GM21515 (cell line): ENCODE results near the gene PRKCD.

Source experiments
- ATAC-seq: cut with Tn5 transposase; IDR thresholded peaks from one replicate; pipeline ENCODE4 v1.9.1; 2021; ENCODE audit not compliant: unreplicated experiment

PRKCD gene

GRCh38 chr3:53154881-53155285 lies 6.1 kb upstream of the PRKCD start:
- no peak for ATAC-seq

GRCh38 chr3:53155760-53156159 lies 5.2 kb upstream of the PRKCD start:
- ATAC-seq = no peak

- ATAC-seq = no peak
Observed at GRCh38 chr3:53156368-53156834, 4.6 kb upstream of the PRKCD start.

- ATAC-seq = no peak
Observed at GRCh38 chr3:53157974-53158580, 2.9 kb upstream of the PRKCD start.

DNA sequence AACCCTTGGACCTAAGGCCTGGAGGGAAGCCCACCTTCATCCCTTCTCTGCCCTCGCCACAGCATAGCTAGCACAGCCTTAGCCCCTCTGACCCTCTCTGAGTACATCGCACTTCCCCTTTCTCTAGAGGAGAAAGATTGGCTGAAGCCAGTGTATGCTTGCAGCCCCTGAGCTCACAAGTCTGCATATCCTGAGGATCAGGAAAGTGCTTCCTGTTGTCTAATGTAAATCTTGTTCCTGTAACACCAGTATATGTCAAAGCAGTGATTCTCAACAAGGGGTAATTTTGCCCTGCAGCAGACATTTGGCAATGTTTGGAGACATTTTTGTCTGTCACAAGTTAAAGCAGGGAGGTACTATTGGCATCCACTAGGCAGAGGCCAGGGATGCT lies 2.2 kb upstream of the PRKCD start:
- no peak for ATAC-seq

DNA sequence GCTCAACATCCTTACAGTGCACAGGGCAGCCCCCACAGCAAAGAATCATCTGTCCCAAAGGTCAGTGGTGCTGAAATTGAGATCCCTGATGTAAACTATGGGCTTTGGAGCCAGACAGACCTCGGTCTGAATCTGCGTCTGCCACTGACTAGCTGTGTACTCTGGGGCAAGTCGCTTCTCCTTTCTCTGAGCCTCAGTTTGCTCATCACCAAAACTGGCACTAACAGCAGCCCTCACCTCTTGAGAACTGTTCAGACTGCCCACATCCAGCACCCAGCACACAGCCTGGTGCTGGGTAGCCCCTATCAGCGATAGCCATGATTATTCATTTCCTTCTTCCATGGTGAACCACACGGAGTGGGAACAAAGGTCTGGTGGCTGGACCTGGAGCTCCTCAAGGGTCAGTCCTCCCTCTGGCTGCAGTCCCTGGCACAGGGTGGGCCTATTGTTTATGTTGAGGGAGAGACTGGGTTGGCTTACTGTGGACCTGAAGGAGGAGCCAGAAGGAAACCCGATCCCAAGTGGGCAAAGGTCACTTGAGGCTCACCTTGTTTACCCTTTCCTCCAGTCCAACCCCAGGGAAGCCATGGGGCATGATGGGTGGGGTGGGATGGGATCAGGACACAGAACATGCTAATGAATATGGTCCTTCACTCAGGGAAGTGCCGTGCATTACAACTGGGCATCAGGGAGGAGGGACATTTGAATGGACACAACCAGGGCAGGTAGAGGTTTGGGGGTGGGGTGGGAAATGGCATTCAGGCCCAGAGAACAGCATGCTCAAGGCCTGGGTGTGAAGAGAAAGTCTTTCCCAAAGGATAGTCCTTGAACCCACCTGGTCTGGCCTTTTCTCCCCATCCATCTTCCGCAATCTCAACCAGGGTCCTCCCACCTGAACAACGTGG lies 1.6 kb upstream of the PRKCD start:
- no peak for ATAC-seq

- ATAC-seq = no peak
Observed at GRCh38 chr3:53160061-53160659, 849 bp upstream of the PRKCD start.

- ATAC-seq = no peak
Observed at GRCh38 chr3:53161450-53161819, 426 bp downstream of the PRKCD start.

DNA sequence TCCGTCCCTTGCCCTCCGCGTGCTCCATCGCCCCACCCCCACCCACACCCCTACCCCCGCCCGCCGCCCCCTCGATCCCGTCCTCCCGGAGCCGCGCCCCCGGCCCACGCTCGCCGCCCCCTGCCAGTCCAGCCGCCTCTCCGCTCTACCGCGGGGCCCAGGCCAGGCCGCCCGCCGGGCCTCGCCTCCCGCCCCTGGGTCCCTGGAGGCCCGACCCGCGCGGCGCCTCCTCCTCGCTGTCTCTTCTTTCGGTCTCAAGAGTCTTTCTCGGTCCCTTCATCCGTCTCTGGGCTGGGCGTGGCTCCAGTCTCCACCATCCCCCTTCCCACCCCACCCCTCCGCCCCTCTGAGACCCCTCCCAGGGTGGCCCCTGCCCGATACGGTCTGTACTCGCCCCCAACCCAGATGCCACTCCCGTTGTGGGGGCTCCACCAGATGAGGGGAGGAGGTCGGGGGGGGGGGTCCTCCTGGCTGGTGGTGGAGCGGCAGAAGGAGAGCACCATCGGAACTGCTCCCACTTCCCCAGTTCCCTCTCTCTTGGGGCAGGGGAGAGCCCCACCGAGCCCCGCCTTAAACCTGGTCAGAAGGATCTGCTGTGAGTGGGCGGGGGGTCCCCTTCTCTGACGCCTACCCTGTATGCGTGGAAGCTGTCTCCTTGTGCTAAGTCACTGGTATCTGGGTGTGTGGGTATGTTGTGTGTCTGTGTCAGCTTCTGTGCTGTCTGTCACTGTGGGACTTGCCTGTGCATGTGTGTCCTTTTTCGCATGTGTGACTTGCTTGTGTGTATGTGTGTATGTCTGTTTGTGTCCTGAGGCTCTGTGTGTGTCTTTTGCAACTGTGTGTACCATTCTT lies 1.0 kb downstream of the PRKCD start:
- no peak for ATAC-seq

DNA sequence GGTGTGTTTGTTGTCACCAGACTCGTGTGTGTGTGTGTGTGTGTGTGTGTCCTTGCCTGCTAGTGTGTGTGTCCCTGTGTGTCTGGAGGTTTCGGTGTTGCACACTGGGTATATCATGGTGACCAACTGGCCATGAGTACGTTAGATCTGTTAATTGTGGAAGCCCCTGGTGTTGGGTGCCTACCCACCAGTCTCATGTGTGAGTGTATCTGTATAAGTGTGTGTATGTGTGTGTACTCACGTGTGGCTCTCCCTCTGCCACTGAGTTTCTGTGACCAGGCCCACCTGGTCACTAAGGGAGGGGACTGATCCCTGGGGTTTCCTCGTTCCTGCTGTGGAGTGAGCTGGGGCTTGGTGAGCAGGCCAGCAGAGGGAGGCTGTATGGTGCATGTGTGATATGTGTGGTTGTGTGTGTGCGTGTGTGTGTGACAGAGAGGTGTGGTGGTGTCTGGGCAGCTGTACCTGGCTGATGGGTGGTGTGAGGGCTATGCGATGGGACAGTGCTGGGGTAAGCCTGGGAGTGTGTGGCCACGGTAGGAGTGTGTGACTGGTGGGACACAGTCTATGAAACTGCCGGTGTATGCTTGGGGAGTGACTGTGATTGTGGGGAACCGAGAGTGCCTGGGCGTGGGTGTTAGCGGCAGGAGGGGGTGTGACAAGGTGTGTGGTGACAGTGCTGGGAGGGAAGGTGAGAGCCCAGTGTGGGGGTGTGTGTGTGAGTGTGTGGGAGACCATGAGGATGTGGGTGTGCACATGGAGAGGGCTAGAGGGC lies 1.8 kb downstream of the PRKCD start:
- peak; percentile 31 for ATAC-seq

GRCh38 chr3:53163444-53164387 lies 2.7 kb downstream of the PRKCD start:
- no peak for ATAC-seq

- no peak for ATAC-seq
Observed at GRCh38 chr3:53164911-53165310, 3.9 kb downstream of the PRKCD start.

- no peak for ATAC-seq
Observed at GRCh38 chr3:53166206-53166605, 5.2 kb downstream of the PRKCD start.

DNA sequence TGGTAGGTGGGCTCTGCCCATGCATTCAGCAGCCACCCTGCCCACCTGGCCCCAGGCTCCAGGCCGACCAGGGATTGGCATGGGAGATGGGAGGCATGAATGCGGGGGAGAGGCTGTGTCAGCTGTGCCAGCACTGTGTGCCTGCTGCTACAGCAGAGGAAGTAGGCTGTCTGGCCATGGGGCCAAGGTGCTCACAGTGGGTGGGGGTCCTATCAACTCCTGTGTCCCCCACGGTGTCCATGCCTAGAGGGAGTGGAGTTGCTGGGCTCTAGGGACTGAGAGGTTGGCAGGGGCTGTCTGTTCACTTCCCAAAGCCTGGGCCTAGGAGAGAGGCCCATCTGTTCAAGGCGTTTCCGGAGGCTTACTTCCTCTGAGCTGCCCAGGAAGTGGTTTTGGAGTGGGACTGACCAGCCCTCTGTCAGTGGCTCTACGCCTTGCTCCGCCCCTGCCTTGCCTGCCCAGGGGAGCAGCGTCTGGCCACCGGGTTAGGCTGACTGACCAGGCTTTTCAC lies 5.8 kb downstream of the PRKCD start:
- no peak for ATAC-seq

DNA sequence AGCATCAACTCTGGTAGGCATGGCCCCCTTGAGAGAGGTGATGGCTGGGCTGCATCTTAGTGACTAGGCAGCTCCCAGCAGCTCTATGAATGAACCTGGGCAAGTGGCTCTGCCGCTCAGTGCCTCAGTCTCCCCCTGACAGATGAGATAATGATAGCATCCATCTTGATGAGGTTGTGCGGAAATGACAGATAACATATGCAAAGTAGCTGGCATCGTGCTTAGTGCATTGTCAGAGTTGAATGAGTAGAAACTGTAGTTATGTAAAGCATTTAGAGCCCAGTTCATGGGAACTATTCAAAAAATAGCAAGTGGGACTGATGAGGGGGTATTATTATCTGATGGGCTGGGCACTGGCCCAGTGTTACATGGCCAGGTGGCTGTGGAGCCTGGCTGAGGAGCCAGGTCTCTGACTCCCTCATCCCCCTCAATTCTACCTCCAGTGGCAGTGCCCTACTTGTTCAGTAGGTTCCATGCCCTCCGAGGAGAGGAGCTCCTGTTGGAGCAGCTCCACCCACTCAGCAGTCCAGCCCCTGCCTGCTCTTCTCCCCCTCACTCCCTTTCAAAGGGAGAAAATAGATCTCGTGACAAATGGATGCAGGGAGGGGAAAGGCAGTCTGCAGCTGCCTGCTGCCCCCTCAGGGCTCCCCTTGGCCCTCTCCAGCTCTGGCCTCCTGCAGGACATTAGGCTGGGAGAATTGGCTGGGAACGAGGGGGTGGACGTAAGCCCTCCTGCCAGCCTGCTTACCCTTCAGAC lies 6.6 kb downstream of the PRKCD start:
- no peak for ATAC-seq

DNA sequence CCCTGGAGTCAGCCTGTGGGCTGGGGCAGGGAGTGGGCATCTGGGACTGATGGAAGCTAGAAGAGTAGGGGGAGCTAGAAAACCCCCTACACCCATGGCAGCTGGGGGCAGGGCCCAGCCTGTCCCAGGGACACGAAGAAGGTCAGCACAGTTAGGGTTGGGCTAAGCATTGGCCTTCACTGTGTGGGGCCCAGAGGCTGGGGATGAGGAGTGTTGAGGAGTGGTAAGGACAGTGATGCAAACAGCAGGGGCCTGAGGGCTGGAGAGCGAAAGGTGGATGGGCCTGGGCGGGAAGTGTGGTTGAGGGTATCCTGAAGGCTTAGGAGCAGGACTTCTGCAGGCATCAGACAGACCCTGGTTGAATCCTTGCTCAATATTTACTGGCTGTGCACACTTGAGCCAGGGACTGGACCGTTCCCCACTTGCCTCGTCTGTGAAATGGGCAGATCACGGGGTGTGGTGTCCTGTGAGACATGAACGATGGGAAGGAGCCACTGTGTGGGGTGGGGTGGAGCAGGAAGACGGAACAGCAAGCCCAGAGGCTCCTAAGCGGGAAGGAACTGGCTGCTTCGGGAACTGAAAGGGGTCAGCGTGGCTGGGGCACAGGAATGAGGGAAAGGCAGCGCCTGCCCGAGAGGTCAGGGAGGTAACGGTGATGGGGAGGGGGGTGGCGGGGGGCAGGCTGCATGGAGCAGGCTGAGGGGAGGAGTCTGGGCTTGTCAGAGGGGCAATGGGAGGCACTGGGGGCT lies 7.3 kb downstream of the PRKCD start:
- no peak for ATAC-seq

- no peak for ATAC-seq
Observed at GRCh38 chr3:53169045-53169831, 8.2 kb downstream of the PRKCD start.
